Neural cell (in vitro differentiated cells): Measurements from ENCODE around the gene UNC5C. TPM values are rescaled to one million over a fixed set of nuclear protein-coding genes. Genes with fewer than 3 reads are reported as not detected.

Experiments used
- H2AFZ ChIP-seq: fragments of 200-600, 300-800 bp; sonication (generic), shearing (Covaris generic); 2 replicates; pipeline ENCODE4 v1.6.0; 2014; ENCODE audit warnings: low read depth, mild to moderate bottlenecking, antibody characterized with exemption, low read length, moderate library complexity
- H3F3A ChIP-seq: fragments of 200-600 bp; shearing (Covaris generic); 2 replicates; pipeline ENCODE4 v1.6.1; 2016; ENCODE audit warnings: mild to moderate bottlenecking, moderate library complexity, mixed read lengths, antibody characterized with exemption, low read length; ENCODE audit not compliant: insufficient read depth, poor library complexity, severe bottlenecking
- H3K27ac ChIP-seq: fragments of 200-600, 300-800 bp; sonication (generic), shearing (Covaris generic); 2 replicates; pipeline ENCODE4 v1.5.1; 2014; ENCODE audit warnings: mild to moderate bottlenecking, low read length, moderate library complexity
- H3K27me3 ChIP-seq: fragments of 300-800, 200-600 bp; sonication (generic), shearing (Covaris generic); 2 replicates; pipeline ENCODE4 v1.6.0; 2014; ENCODE audit warnings: mild to moderate bottlenecking, low read depth, low read length, moderate library complexity; ENCODE audit not compliant: insufficient read depth
- H3K36me3 ChIP-seq: fragments of 300-800, 200-600 bp; sonication (generic), shearing (Covaris generic); 2 replicates; pipeline ENCODE4 v1.5.1; 2014; ENCODE audit warnings: mild to moderate bottlenecking, antibody characterized with exemption, low read length, moderate library complexity; ENCODE audit not compliant: insufficient read depth
- H3K4me2 ChIP-seq: fragments of 300-800, 200-600 bp; sonication (generic), shearing (Covaris generic); 2 replicates; pipeline ENCODE4 v1.6.0; 2014; ENCODE audit warnings: mild to moderate bottlenecking, low read length
- H3K4me3 ChIP-seq: fragments of 300-800, 200-600 bp; sonication (generic), shearing (Covaris generic); 2 replicates; pipeline ENCODE4 v1.5.1; 2014; ENCODE audit warnings: mild to moderate bottlenecking, low read length, moderate library complexity
- H3K79me2 ChIP-seq: fragments of 200-600 bp; shearing (Covaris generic); replicated peaks from 2 replicates; pipeline ENCODE4 v1.6.0; 2014; ENCODE audit warnings: mild to moderate bottlenecking, low read length, moderate library complexity; ENCODE audit not compliant: insufficient read depth
- H3K9ac ChIP-seq: fragments of 300-800, 200-600 bp; sonication (generic), shearing (Covaris generic); 2 replicates; pipeline ENCODE4 v1.6.1; 2016; ENCODE audit warnings: mild to moderate bottlenecking, low read length, mixed read lengths
- H3K9me2 ChIP-seq: fragments of 200-600 bp; shearing (Covaris generic); 2 replicates; pipeline ENCODE4 v1.6.1; 2016; ENCODE audit warnings: mild to moderate bottlenecking, low read length, mixed read lengths; ENCODE audit not compliant: insufficient read depth
- H3K9me3 ChIP-seq: fragments of 200-600, 300-800 bp; sonication (generic), shearing (Covaris generic); 2 replicates; pipeline ENCODE4 v1.6.1; 2016; ENCODE audit warnings: mild to moderate bottlenecking, mixed run types, low read length, moderate library complexity, mixed read lengths
- H4K20me1 ChIP-seq: fragments of 200-600 bp; shearing (Covaris generic); 2 replicates; pipeline ENCODE4 v1.6.1; 2016; ENCODE audit warnings: mild to moderate bottlenecking, mixed run types; ENCODE audit not compliant: insufficient read depth
- EP300 ChIP-seq: fragments of 450-650 bp; conservative IDR thresholded peaks from 2 replicates; pipeline ENCODE4 v1.6.1; 2014; ENCODE audit warnings: antibody characterized with exemption, mild to moderate bottlenecking, moderate library complexity; ENCODE audit not compliant: poor library complexity, severe bottlenecking
- EZH2 ChIP-seq: fragments of 200-600, 300-800 bp; shearing (Covaris generic), sonication (generic); IDR thresholded peaks from 2 replicates; pipeline ENCODE4 v1.6.1; 2014; ENCODE audit warnings: antibody characterized with exemption, low read length, borderline replicate concordance, mild to moderate bottlenecking; ENCODE audit not compliant: insufficient read depth, poor library complexity, severe bottlenecking
- MXI1 ChIP-seq: fragments of 450-650 bp; conservative IDR thresholded peaks from 2 replicates; pipeline ENCODE4 v1.6.1; 2014; ENCODE audit warnings: antibody characterized with exemption, mild to moderate bottlenecking; ENCODE audit not compliant: poor library complexity, severe bottlenecking
- POLR2AphosphoS5 ChIP-seq: IDR thresholded peaks from 2 replicates; pipeline ENCODE4 v1.6.1; 2012
- RAD21 ChIP-seq: fragments of 450-650 bp; conservative IDR thresholded peaks from 2 replicates; pipeline ENCODE4 v1.6.1; 2014; ENCODE audit warnings: antibody characterized with exemption, mild to moderate bottlenecking, moderate library complexity
- SMC3 ChIP-seq: fragments of 450-650 bp; conservative IDR thresholded peaks from 2 replicates; pipeline ENCODE4 v1.6.1; 2014; ENCODE audit warnings: antibody characterized with exemption, mild to moderate bottlenecking, moderate library complexity; ENCODE audit not compliant: poor library complexity
- TAF1 ChIP-seq: IDR thresholded peaks from 2 replicates; pipeline ENCODE4 v1.6.1; 2012; ENCODE audit warnings: low read depth
- polyA plus RNA-seq: library from polyadenylated mRNA; depleted of rRNA; stranded (reverse); fragments of >200 nt; gene quantifications from 2 replicates; pipeline ENCODE4 v1.2.3, GENCODE V29; 2014
- TF ChIP-seq, protein P1 (sequence below): IDR thresholded peaks from 2 replicates; pipeline ENCODE4 v1.6.1; 2012; ENCODE audit warnings: borderline replicate concordance
- TF ChIP-seq, protein P2 (sequence below): fragments of 450-650 bp; IDR thresholded peaks from 2 replicates; pipeline ENCODE4 v1.5.1; 2014; ENCODE audit warnings: antibody characterized with exemption, mild to moderate bottlenecking, moderate library complexity; ENCODE audit not compliant: poor library complexity, severe bottlenecking

The UNC5C gene
- polyA plus RNA-seq, 1 donor from 2014 or later, result 0.56 TPM

GRCh38 chr4:95478679-95479078, 70.1 kb downstream of the UNC5C start:
- no peaks in the 10 kb centered on the region for H3F3A ChIP-seq
- no peak overlapping the region for H2AFZ ChIP-seq
- H3K36me3 ChIP-seq, result no peaks in the 10 kb centered on the region
- no peaks in the 10 kb centered on the region for H3K79me2 ChIP-seq
- no peak overlapping the region for H3K27ac ChIP-seq
- no peaks in the 10 kb centered on the region for H3K9me2 ChIP-seq
- H3K4me2 ChIP-seq, result no peak overlapping the region
- H3K9ac ChIP-seq, result no peak overlapping the region
- no peaks in the 10 kb centered on the region for H4K20me1 ChIP-seq
- TF ChIP-seq SMC3 (no peak), TAF1 (no peak), EZH2 (no peak), MXI1 (no peak), POLR2AphosphoS5 (no peak), RAD21 (no peak), EP300 (no peak)
- TF ChIP-seq, protein P1, sequence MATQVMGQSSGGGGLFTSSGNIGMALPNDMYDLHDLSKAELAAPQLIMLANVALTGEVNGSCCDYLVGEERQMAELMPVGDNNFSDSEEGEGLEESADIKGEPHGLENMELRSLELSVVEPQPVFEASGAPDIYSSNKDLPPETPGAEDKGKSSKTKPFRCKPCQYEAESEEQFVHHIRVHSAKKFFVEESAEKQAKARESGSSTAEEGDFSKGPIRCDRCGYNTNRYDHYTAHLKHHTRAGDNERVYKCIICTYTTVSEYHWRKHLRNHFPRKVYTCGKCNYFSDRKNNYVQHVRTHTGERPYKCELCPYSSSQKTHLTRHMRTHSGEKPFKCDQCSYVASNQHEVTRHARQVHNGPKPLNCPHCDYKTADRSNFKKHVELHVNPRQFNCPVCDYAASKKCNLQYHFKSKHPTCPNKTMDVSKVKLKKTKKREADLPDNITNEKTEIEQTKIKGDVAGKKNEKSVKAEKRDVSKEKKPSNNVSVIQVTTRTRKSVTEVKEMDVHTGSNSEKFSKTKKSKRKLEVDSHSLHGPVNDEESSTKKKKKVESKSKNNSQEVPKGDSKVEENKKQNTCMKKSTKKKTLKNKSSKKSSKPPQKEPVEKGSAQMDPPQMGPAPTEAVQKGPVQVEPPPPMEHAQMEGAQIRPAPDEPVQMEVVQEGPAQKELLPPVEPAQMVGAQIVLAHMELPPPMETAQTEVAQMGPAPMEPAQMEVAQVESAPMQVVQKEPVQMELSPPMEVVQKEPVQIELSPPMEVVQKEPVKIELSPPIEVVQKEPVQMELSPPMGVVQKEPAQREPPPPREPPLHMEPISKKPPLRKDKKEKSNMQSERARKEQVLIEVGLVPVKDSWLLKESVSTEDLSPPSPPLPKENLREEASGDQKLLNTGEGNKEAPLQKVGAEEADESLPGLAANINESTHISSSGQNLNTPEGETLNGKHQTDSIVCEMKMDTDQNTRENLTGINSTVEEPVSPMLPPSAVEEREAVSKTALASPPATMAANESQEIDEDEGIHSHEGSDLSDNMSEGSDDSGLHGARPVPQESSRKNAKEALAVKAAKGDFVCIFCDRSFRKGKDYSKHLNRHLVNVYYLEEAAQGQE, result no peak
- TF ChIP-seq, protein P2, sequence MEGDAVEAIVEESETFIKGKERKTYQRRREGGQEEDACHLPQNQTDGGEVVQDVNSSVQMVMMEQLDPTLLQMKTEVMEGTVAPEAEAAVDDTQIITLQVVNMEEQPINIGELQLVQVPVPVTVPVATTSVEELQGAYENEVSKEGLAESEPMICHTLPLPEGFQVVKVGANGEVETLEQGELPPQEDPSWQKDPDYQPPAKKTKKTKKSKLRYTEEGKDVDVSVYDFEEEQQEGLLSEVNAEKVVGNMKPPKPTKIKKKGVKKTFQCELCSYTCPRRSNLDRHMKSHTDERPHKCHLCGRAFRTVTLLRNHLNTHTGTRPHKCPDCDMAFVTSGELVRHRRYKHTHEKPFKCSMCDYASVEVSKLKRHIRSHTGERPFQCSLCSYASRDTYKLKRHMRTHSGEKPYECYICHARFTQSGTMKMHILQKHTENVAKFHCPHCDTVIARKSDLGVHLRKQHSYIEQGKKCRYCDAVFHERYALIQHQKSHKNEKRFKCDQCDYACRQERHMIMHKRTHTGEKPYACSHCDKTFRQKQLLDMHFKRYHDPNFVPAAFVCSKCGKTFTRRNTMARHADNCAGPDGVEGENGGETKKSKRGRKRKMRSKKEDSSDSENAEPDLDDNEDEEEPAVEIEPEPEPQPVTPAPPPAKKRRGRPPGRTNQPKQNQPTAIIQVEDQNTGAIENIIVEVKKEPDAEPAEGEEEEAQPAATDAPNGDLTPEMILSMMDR, result no peak
- H3K9me3 ChIP-seq, result no peaks in the 10 kb centered on the region
- H3K27me3 ChIP-seq, result no peaks in the 10 kb centered on the region
- H3K4me3 ChIP-seq, result no peak overlapping the region

- H4K20me1 ChIP-seq, result no peaks in the 10 kb centered on the region
- H3K9me3 ChIP-seq, result no peaks in the 10 kb centered on the region
- TF ChIP-seq, protein P1, result no peak
- no peak for TF ChIP-seq POLR2AphosphoS5
- no peaks in the 10 kb centered on the region for H3K79me2 ChIP-seq
- no peak overlapping the region for H3K27ac ChIP-seq
- H3K4me2 ChIP-seq, result no peak overlapping the region
- no peak overlapping the region for H2AFZ ChIP-seq
- H3K9ac ChIP-seq, result no peak overlapping the region
- peaks cover 3% of the 10 kb centered on the region for H3F3A ChIP-seq
- no peak overlapping the region for H3K4me3 ChIP-seq
- H3K27me3 ChIP-seq, result no peaks in the 10 kb centered on the region
- H3K9me2 ChIP-seq, result no peaks in the 10 kb centered on the region
- H3K36me3 ChIP-seq, result no peaks in the 10 kb centered on the region
Measured at GRCh38 chr4:95476121-95476520, 72.7 kb downstream of the UNC5C start.
